ENCODE measurements around the gene CFAP73.

The CFAP73 gene

DNA sequence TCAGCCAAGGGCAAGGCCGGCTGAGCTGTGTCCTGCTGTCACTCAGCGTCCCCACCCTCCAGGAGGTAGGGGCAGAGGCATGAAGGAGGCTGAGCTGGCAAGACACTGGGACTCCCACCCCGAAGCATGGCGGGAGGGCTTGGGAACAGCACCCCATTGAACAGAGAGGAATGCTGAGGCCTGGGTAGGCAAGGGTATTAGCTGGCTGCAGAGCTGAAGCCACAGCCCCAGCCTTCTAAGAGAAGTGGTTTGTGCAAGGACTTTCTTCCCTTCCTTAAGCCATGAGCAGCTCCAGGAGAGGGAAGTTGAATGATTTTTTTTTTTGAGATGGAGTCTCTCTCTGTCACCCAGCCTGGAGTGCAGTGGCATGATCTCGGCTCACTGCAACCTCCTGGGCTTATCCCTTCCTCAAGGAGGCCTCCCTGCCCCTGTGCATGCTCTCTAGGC, 6.6 kb upstream of the CFAP73 start:
- DNase-seq: no peak

DNA sequence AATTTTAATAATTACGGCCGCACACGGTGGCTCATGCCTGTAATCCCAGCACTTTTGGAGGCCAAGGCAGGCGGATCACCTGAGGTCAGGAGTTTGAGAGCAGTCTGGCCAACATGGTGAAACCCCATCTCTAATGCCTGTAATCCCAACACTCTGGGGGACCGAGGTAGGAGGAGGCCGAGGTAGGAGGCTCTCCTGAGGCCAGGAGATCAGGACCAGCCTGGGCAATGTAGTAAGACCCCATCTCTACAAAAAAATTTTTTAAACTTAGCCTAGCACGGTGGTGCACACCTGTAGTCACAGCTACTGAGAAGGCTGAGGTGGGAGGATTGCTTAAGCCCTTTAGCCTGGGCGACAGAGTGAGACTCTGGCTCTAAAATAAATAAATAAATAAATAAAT, 5.6 kb upstream of the CFAP73 start:
- no peak for DNase-seq

DNA sequence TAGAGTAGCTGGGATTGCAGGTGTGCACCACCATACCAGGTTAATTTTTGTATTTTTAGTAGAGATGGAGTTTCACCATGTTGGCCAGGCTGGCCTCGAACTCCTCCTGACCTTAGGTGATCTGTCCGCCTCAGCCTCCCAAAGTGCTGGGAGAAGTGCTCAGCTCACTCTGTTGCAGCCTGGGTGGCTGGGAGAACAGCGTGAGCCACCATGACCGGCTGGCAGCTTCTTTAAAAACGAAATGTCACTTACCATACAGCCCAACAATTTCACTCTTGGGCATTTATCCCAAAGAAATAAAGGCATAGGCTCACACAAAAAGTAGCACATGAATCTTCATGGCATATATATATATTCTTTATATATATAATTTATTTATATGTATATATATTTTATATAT, 4.7 kb upstream of the CFAP73 start:
- no peak for DNase-seq

DNA sequence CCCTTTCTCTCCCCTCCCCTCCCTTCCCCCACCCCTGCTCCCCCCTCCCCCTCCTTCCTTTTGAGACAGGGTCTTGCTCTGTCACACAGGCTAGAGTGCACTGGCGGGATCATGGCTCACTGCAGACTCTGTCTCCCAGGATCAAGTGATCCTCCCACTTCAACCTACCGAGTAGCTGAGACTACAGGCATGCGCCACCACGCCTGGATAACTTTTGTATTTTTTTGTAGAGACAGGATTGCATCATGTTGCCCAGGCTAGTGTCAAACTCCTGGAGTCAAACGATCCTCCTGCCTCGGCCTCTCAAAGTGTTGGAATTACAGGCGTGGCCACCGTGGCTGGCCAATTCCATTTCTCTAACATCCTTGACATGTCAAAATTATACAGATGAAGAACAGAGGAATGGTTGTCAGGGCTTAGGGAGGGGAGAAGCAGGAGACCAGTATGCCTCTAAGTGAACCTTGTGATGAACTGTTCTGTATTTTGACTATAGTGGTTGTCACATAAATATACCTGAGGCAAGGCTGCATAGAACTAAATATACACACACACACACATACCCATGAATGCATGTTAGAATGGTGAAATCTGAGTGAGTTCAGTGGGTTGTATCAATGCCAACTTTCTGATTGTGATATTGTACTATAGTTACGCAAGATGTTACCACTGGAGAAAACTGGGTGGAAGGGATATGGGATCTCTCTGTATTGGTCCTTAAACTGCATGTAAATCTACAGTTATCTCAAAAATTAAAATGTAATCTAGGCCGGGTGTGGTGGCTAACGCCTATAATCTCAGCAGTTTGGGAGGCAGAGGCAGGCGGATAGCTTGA, 3.6 kb upstream of the CFAP73 start:
- DNase-seq: no peak

DNA sequence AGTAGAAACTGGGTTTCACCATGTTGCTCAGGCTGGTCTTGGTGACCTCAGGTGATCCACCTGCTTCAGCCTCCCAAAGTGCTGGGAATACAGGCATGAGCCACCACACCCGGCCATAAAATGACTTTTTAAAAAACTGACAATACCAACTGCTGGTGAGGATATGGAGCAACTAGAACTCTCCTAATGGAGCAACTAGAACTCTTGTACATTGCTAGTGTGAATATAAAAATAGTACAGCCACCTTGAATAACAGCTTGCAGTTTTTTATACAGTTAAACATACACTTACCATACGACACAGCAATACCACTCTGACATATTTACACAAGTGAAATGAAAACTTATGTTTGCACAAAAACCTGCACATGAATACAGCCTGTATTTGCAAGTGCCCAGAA, 2.5 kb upstream of the CFAP73 start:
- DNase-seq: no peak

- DNase-seq: no peak
Measured at GRCh38 chr12:113151655-113152054, 2.1 kb downstream of the CFAP73 start.

- no peak for DNase-seq
Measured at GRCh38 chr12:113152196-113152834, 2.8 kb downstream of the CFAP73 start.

GRCh38 chr12:113152835-113153814, 3.6 kb downstream of the CFAP73 start:
- peak; percentile 76 for DNase-seq

- peak; percentile 52 for DNase-seq
Measured at GRCh38 chr12:113154351-113154973, 4.9 kb downstream of the CFAP73 start.

- no peak for DNase-seq
Measured at GRCh38 chr12:113155060-113155459, 5.5 kb downstream of the CFAP73 start.

GRCh38 chr12:113155646-113156045, 6.1 kb downstream of the CFAP73 start:
- no peak for DNase-seq

- no peak for DNase-seq
Measured at GRCh38 chr12:113157218-113157859, 7.8 kb downstream of the CFAP73 start.

DNA sequence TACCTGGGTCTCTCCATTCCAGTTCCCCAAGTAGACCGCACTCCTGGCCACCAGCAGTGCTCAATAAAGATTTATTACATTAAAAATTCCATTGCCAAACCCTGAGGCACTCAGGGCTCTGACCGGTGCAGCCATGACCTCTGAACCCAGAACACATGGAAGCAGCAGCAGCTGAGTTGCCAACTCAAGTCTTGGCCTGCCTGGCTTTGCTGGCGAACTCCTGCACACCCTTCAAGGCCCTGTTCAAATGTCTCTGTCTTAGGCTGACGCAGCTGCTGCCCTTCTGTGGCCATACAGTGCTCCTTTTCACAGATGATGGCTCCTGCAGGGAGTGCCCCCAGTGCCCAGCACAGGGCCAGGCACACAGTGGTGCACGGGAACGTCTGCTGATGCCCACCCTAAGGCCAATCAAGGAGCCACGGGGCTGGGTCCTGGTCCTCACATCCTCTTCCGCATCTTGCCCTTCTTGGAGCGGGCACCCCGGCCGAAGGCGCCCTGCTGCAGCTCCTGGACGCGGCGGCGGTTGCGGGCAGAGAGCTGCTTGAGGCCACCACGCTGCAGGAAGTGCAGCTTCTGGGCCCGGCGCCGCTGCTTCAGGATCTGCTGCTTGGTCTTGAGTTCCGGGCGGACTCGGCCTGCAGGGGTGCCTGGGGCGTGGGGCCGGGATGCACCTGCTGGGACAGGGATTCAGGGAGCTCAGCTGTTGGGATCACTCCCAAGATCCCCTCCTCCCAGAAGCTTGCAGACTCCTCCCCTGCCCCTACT, 9.1 kb downstream of the CFAP73 start:
- no peak for DNase-seq

DNA sequence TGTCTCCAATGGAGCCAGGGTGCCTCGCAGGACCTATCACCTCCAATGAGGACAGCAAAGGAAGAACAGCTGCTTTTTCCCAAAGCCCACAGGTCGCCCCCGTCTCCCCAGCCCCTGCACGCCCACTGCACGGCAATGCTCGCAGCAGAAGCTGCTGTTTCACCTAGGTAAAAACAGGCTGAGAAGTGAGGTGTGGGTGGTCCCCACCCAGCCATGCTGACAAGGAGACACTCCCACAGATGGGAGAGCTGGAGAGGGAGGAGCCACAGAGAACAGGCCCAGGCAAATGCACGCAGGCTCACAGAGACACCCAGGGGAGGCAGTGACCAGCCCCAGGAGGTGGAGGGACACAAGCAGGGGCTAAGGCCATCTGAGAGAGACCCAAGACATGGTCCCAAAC, 10.4 kb downstream of the CFAP73 start:
- no peak for DNase-seq

- peak; percentile 24 for DNase-seq
Measured at GRCh38 chr12:113161415-113162016, 12.0 kb downstream of the CFAP73 start.

DNA sequence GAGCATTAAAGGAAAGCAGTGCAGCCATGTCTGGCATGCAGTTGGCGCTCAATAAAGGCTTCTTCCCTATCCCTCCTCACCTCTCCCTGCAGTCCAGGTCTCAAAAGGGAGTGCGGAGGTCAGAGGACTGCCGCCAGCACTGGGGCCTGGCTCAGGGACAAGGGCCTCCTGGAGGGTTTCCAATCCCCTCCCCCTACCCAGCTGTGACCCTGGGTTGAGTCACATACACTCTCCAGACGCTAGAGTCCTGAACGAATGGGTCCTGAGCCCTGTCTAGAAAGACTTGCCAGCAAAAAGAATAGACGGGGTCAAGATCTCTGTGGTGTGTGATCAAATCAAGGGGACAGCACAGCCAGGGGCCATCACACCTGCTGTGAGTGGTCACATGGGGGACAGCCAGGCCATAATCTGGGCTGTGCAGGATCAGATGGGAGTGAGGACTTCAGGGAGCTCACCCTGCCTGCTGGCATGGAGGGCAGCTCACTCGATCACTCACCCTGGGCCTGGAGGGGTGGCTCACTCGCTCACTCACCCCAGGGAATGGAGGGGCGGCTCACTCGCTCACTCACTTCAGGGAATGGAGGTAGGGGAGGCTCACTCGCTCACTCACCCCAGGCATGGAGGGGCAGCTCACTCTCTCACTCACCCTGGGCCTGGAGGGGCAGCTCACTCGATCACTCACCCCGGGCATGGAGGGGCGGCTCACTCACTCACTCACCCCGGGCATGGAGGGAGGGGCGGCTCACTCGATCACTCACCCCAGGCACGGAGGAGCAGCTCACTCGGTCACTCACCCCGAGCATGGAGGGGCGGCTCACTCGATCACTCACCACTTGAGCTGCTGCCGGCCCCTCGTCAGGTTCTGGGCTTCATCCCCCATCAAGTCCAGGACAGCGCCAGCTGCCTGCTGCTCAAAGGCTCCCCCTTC, 12.8 kb downstream of the CFAP73 start:
- DNase-seq: no peak

DNA sequence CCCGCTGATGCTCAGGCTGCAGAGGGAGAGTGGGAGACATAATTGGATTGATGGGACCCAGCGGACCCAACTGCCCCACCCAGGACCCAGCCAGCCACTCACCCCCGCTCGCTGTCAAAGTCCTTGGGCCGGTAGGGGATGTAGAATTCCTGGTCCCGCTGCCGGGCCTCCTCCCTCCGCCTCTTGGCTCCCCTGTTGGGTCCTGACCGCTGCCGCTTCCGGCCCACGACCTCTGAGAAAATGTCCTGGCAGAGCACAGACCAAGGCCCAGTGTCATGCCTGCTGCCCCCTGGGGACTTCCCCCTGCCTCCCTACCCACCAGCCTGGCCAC, 13.5 kb downstream of the CFAP73 start:
- DNase-seq: no peak

DNA sequence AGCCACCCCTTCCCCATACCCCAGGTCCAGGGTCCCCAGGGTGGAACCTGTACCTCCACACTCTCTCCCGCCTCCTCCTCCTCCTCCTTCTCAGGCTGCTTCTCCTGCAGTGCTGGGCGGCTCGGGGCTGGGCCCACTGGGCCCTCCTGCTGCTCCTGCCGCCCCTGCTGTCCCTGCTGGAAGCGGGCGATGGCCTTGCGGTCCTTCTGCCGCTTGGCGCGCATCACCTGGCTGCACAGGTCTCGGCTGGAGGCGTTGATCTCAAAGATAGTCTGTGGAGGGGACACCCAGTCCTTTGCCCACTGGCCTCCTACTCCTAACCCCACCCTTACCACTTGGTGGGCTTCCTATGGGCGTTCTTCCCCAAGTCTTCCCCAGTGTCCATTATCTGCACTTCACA, 14.5 kb downstream of the CFAP73 start:
- DNase-seq: no peak

- no peak for DNase-seq
Measured at GRCh38 chr12:113165521-113166450, 16.3 kb downstream of the CFAP73 start.

Measured in NCI-H146 (cell line).